ENCODE results near the gene HMGB4.

DNA sequence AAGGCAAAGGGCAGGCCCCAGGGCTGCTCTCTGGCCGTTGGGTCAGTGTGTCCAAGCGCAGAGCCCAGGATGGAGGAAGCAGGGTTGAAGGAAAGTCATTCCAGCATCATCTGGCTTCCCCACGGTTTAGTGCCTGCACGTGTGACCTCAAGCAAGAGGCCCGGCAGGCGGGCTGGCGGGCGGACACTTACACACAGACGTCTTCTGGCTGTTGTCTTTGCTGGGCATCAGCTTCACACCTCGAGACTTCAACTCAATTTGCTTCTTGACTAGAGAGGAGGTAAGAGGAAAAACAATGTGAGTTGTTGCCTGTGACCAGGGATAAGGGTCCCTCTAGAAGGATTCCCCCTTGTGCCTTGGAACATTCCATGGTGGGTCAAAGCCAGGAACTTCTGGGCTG, 38.4 kb upstream of the HMGB4 start:
- TF ChIP-seq CTCF (IDR thresholded peaks at IDR 0.05): no peak
- TF ChIP-seq, protein P1, sequence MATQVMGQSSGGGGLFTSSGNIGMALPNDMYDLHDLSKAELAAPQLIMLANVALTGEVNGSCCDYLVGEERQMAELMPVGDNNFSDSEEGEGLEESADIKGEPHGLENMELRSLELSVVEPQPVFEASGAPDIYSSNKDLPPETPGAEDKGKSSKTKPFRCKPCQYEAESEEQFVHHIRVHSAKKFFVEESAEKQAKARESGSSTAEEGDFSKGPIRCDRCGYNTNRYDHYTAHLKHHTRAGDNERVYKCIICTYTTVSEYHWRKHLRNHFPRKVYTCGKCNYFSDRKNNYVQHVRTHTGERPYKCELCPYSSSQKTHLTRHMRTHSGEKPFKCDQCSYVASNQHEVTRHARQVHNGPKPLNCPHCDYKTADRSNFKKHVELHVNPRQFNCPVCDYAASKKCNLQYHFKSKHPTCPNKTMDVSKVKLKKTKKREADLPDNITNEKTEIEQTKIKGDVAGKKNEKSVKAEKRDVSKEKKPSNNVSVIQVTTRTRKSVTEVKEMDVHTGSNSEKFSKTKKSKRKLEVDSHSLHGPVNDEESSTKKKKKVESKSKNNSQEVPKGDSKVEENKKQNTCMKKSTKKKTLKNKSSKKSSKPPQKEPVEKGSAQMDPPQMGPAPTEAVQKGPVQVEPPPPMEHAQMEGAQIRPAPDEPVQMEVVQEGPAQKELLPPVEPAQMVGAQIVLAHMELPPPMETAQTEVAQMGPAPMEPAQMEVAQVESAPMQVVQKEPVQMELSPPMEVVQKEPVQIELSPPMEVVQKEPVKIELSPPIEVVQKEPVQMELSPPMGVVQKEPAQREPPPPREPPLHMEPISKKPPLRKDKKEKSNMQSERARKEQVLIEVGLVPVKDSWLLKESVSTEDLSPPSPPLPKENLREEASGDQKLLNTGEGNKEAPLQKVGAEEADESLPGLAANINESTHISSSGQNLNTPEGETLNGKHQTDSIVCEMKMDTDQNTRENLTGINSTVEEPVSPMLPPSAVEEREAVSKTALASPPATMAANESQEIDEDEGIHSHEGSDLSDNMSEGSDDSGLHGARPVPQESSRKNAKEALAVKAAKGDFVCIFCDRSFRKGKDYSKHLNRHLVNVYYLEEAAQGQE (IDR thresholded peaks at IDR 0.05; ENCODE audit: low read depth, low read length): no peak
- no peak for TF ChIP-seq POLR2AphosphoS5 (IDR thresholded peaks at IDR 0.05; ENCODE audit: low read depth, low read length)
- no peak for TF ChIP-seq FOXJ3 (CRISPR knock-in tag; IDR thresholded peaks at IDR 0.05)
- no peak for TF ChIP-seq NFIC (IDR thresholded peaks at IDR 0.05; ENCODE audit: borderline replicate concordance)
- TF ChIP-seq EP300 (IDR thresholded peaks at IDR 0.05; ENCODE audit: borderline replicate concordance in 1 of 2, low read depth in 1 of 2, low read length in 1 of 2): no peak
- TF ChIP-seq MAX (IDR thresholded peaks at IDR 0.05; ENCODE audit: low read depth): no peak
- no peak for TF ChIP-seq IRF3 (IDR thresholded peaks at IDR 0.05; ENCODE audit: low read depth, low read length)

Data from SK-N-SH (cell line).